Activated naive CD4-positive, alpha-beta T cell (primary cell): ENCODE data around the gene BOC.

Experiments used
- DNase-seq, 4 experiments: peaks; one replicate each; lab custom pipeline; 2025; lab: John Stamatoyannopoulos, UW

BOC gene

GRCh38 chr3:113223475-113224281, 12.3 kb downstream of the BOC start:
- DNase-seq, result no peak

- DNase-seq, result no peak
Observed at GRCh38 chr3:113225286-113225685, 13.9 kb downstream of the BOC start.

GRCh38 chr3:113226491-113226890, 15.1 kb downstream of the BOC start:
- no peak for DNase-seq

- DNase-seq, result no peak
Observed at GRCh38 chr3:113227146-113227545, 15.8 kb downstream of the BOC start.

GRCh38 chr3:113228498-113229286, 17.3 kb downstream of the BOC start:
- no peak for DNase-seq

- no peak for DNase-seq
Observed at GRCh38 chr3:113231391-113231790, 20.0 kb downstream of the BOC start.

- DNase-seq, result no peak
Observed at GRCh38 chr3:113231827-113232253, 20.5 kb downstream of the BOC start.

GRCh38 chr3:113232342-113232741, 21.0 kb downstream of the BOC start:
- DNase-seq, result no peak

GRCh38 chr3:113233497-113233896, 22.1 kb downstream of the BOC start:
- DNase-seq, result no peak

GRCh38 chr3:113234028-113234427, 22.7 kb downstream of the BOC start:
- no peak for DNase-seq

GRCh38 chr3:113234688-113235260, 23.4 kb downstream of the BOC start:
- no peak for DNase-seq

GRCh38 chr3:113238503-113238902, 27.1 kb downstream of the BOC start:
- DNase-seq, result no peak

GRCh38 chr3:113240841-113241240, 29.5 kb downstream of the BOC start:
- DNase-seq, result no peak

GRCh38 chr3:113241292-113242095, 30.1 kb downstream of the BOC start:
- no peak for DNase-seq

- DNase-seq, result no peak
Observed at GRCh38 chr3:113242096-113242581, 30.8 kb downstream of the BOC start.

GRCh38 chr3:113243071-113243470, 31.7 kb downstream of the BOC start:
- DNase-seq, result no peak

GRCh38 chr3:113243846-113244245, 32.5 kb downstream of the BOC start:
- DNase-seq, result no peak

GRCh38 chr3:113245761-113246161, 34.4 kb downstream of the BOC start:
- DNase-seq, result no peak

GRCh38 chr3:113247068-113247467, 35.7 kb downstream of the BOC start:
- no peak for DNase-seq

- no peak for DNase-seq
Observed at GRCh38 chr3:113247675-113248458, 36.5 kb downstream of the BOC start.

- DNase-seq, result no peak
Observed at GRCh38 chr3:113249111-113249510, 37.8 kb downstream of the BOC start.
